ENCODE measurements around the gene RIMKLA.

The RIMKLA gene, protein sequence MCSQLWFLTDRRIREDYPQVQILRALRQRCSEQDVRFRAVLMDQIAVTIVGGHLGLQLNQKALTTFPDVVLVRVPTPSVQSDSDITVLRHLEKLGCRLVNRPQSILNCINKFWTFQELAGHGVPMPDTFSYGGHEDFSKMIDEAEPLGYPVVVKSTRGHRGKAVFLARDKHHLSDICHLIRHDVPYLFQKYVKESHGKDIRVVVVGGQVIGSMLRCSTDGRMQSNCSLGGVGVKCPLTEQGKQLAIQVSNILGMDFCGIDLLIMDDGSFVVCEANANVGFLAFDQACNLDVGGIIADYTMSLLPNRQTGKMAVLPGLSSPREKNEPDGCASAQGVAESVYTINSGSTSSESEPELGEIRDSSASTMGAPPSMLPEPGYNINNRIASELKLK

DNA sequence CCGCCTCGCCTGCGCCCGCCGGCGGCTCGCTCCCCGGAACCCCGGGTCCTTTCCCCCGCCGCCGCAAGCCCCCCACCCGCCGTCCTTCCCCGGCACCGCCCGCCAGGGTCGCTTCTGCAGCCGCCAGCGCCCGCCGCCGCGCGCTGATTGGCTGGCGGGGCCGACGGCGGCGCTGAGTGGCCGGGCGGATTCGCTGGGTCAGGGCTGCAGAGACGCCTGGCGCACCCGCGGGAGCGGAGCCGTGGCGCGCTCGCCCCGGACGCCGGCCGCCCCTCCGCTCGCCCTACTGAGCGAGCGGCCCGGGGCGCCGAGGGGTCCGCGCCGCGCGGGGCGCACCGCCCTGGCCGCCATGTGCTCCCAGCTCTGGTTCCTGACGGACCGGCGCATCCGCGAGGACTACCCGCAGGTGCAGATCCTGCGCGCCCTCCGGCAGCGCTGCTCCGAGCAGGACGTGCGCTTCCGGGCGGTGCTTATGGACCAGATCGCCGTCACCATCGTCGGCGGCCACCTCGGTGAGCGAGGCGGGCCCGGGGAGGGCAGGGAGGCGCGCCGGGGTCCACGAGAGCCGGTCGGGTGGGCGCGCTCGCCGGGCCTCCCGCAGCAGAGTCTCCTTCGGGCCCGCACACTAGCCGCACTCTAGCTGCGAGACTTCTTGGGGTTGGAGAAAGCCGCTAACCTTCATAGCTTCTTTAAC lies at the start of gene RIMKLA:
TSS of gene RIMKLA (plus strand) at position 207 of the 694 bp plus-strand sequence. CDS start at position 350, 143 bp downstream.
- DNase-seq: peak; percentile 65

DNA sequence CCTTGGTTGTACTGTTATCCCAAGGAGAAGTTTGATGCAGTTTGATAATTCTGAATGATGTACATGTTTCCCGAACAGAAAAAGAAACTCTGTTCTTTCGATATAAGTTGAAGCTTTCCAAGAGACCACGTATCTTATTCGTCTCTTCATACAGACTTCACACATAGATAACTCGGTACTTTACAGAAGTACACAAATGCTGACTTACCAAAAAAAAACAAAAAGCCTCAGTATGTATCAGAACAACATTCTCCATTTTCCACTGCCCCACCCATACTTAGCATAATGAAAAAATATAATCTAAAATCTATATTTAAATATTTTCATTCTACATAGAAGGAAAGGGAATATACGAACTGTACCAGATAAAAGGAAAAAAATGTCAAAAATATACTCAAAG lies 47.7 kb upstream of the RIMKLA start:
- DNase-seq: no peak

GRCh38 chr1:42333662-42334239 lies 46.8 kb upstream of the RIMKLA start:
- no peak for DNase-seq

DNA sequence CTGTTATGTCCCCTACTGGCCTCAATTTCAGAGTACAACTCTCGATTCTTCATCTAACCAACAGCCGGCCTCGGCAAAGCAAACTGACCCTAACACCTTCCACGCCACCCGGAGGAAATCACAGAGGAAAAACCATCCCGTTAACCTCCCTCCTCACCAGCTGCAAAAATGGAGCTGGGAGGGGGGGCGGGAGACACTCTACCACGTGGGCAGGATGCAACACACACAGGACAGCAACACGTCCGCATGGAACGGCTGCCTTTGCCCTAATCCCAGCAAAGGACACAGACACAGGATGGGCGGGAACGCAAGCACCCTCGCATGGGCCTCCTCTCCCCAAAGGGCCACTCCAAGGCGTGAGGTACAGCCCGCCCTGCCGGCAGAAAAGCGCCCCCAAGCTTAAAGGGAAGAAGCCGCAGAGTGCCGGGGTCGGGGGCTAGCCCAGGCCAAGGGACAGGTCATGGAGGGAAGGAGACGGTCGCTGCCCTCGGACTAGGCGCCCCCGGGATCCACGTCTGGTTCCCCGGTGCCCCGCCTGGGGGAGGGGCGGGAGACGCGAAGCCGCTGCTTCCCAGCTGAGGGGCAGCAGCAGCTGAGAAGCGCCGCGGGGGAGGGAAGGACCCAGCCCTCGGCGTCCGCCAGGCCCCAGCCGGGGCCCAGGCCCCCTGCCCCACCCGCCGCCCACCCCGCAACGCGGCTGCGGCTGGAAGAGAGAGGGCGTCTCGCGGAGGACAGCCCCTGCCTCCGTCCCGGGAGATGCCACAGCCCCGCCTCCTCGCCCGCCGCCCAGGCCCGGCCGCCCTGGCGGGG lies 46.1 kb upstream of the RIMKLA start:
- DNase-seq: peak; percentile 36

DNA sequence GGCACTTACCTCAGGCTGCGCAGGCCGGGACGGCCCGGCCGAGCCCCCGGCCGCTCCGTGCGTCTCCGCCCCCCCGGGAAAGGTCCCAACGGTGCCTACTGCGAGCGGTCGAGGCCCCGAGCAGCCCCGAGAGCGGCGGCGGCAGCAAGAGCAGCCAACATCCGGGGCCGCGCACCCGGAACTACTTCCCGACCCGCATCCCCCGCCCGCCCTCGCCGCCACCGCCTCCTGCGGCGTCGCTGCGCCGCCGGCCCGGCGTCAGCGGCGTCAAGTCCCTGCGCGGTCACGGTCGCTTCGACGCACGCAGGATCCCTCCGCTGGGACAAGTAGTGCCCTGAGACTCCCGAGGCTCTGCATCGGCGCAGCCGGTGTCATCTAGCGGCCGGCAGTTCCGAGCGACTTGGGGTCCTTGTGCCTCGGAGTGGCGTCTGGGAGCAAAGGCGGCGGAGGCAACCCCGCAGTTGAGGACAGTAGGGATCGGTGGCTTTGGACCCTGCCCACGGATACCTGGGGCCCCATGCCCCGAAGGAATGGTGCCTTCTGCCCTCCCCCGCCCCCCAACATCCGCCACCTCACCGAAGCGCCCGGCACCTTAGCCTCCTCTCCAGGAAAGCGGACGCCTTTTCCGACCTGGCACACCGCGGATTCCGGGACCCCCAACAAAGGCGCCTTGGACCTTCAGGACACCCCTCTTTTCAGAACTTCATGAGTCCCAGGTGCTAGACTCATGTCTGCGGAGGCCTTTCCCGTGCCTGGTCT lies 45.4 kb upstream of the RIMKLA start, which contains the start of gene FOXJ3:
TSS of gene FOXJ3 (minus strand) at position 186 of the 759 bp plus-strand sequence. CDS start 24,142 bp downstream, outside the sequence.
- DNase-seq: peak; percentile 93

DNA sequence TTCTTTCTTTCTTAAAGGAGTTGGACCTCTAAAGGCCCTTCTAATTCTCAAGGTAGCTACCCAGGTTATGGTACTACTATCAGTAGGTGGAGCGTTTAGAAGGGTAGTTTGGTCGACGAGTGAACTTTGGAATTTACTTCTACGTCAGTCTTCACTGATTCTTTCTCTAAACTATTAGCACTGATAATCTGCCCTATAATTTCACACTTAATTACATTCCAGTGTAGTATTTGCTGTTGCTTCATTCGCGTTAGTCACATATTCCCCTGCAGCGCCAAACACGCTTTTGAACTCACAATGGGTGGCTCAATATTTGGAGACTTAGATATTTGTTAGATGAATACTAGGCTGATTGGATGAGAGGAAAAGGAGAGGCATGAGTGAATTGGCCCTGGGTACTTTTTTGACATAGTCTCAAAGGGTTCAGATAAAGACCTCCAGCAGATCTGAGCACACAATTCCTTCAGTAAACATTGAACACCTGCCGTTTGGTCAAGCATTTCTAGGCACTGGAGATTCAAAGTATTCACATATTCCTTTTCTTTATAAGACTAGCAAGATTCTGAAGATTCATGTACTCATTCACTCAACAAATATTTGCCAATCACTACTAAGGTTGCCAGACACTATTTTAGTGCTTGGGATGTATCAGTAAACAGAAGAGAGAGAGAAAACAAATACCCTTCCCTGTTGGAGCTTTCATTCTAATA lies 44.6 kb upstream of the RIMKLA start:
- no peak for DNase-seq

GRCh38 chr1:42336978-42337377 lies 43.6 kb upstream of the RIMKLA start:
- DNase-seq: no peak

DNA sequence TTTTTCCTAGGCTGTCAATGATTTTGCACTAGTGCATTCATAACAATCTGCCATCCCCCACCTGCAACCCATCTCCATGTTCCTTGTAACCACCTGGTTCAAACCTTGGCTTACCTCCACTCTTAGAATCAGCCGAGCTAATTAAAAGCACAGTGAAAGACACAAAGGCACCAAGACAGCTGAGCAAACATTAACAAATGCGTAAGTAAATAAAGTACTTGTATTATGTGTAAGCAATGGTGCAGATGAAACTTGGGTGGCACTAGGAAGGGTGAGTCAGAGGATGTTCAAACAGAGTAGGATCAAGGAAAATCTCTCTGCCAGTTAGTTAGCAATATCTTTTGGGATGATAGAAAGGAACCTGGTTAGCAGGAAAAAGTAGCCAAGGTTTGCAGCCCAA lies 40.5 kb upstream of the RIMKLA start:
- DNase-seq: peak; percentile 6

GRCh38 chr1:42340901-42341300 lies 39.7 kb upstream of the RIMKLA start:
- no peak for DNase-seq

DNA sequence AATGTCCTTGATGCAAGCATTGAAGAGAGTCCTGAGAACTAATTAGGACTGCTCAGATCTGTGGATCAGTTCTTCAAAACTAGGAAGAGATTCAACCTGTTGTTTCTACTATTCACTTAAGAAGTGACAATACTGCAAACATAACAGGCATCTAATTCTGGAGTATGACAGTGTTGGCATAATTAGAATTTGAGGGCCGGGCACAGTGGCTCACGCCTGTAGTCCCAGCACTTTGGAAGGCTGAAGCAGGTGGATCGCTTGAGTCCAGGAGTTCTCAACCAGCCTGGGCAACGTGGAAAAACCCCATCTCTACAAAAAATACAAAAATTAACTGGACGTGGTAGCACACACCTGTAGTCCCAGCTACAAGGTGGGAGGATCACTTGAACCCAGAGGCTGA lies 37.5 kb upstream of the RIMKLA start:
- DNase-seq: no peak

DNA sequence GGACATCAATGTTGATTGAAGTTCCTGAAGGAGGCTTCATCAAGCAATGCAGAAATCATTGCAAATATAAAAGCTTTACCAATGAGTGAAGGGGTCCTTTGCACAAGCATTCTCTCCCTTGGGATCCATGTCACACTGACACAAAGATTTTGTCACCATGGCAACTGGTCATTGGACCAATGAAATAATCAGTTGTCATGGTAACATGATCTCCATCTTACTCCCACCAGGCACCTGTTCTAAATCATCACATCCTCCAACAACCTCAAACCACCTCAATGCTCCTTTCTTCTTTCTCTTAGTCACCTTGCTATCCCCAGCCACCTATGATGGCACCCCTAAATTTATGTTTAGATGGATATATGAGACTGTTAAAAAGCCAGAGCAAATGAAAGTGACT lies 32.1 kb upstream of the RIMKLA start:
- no peak for DNase-seq

DNA sequence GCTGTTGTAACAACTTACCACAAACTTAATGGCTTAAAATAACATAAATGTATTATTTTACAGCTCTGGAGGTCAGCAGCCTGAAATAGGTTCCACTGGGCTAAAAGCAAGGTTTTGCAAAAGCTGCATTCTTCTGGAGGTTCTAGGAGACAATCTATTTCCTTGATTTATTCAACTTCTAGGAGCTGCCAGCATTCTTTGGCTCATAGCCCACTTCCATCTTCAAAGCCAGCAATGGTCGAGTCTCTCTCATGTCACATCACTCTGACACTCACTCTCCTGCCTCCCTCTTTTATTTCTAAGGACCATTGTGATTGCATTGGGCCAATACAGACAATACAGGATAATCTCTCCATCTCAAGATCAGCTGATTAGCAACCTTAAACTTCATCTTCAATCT lies 30.5 kb upstream of the RIMKLA start:
- DNase-seq: no peak

- no peak for DNase-seq
Observed at GRCh38 chr1:42358791-42359190, 21.8 kb upstream of the RIMKLA start.

- no peak for DNase-seq
Observed at GRCh38 chr1:42359466-42359865, 21.1 kb upstream of the RIMKLA start.

DNA sequence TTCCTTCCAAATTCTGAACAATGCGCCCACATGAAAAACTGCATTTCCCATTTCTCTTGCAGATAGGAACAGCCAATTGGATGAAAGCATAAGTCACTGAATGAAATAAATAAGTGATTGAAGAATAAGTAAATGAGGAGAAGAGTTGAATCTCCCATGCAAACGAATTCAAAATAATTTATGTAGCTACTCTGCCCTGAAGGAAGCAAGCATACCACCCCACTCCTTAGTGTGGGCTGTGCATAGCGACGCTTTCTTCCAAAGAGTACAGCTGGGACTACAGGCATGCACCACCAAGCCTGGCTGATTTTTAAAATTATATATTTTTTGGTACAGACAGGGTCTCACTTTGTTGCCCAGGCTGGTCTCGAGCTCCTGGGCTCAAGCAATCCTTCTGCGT lies 16.5 kb upstream of the RIMKLA start:
- no peak for DNase-seq

- no peak for DNase-seq
Observed at GRCh38 chr1:42364542-42364941, 16.1 kb upstream of the RIMKLA start.

DNA sequence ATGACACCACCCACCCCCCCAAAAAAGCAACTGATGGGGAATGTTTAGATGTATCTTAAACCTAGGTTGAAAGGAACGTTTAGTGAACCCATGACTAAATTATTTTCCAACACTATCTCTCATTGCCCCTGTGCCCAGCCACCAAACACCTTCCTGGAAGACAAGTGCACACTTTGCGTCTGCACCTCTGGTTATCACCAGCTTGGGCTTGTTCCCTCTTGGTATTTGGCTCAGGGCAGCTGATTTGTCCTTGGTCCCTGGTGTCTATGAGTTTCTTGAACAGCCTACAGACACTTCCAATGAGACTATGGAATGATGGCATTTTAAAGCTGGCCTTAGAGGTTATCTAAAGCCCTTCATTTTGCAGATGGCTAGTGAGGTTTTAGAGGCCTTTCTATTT lies 15.5 kb upstream of the RIMKLA start:
- DNase-seq: no peak

DNA sequence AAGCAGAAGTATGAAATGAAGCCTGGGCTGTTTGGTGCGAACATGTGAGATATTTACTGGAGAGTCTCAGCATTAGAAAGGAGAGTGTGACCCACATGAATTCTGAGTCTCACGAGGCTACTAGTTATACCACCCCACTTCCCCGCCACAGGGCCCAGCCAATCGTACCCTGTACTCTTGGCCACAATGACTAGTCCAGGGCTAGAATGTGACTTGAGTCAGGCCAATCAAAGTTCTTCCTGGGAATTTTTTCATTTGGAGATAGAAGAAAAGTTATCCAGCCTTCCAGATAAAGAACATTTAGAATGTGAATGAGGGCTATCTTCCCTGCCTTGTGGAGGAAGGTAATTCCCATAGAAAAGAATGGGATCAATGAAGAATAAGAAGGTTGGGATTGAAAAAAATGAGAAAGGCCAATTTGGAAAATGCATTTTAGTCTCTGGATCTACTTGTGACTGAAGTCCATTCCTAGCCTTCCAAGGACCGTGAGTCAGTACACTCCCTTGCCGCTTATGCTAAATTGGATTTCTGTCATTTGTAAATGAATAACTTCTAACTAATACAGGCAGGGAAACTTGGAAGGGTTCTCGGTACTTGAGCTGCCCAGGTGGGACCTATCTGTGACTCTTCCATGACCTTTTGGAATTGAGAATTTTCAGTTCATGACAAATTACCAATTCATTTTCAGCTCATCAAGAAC lies 12.3 kb upstream of the RIMKLA start:
- DNase-seq: no peak

- no peak for DNase-seq
Observed at GRCh38 chr1:42369471-42369870, 11.1 kb upstream of the RIMKLA start.

GRCh38 chr1:42370876-42371549 lies 9.6 kb upstream of the RIMKLA start:
- no peak for DNase-seq

All from activated CD4-positive, alpha-beta T cell treated with anti-CD3 and anti-CD28 coated beads, Interleukin-2, Interleukin-6, amounts not matched to agents 100 ng/mL and 50 ng/mL, durations not matched to agents 16 hours and 8 hours (primary cell).